Measurements from ENCODE around the gene MRGPRG.
"Not testable (repeated sequence)": the region's sequence is repeated elsewhere in the genome, so short reads cannot be mapped to it uniquely, and the experiment has no call there.

Gene MRGPRG, protein sequence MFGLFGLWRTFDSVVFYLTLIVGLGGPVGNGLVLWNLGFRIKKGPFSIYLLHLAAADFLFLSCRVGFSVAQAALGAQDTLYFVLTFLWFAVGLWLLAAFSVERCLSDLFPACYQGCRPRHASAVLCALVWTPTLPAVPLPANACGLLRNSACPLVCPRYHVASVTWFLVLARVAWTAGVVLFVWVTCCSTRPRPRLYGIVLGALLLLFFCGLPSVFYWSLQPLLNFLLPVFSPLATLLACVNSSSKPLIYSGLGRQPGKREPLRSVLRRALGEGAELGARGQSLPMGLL

GRCh38 chr11:3218483-3219280 lies at the start of gene MRGPRG:
Gene MRGPRG (minus strand): TSS chr11:3218813. CDS start chr11:3218813, 0 bp downstream.
- TF ChIP-seq EZH2phosphoT487 (IDR thresholded peaks at IDR 0.05; ENCODE audit: low read depth), result no peak
- TF ChIP-seq, protein P1, sequence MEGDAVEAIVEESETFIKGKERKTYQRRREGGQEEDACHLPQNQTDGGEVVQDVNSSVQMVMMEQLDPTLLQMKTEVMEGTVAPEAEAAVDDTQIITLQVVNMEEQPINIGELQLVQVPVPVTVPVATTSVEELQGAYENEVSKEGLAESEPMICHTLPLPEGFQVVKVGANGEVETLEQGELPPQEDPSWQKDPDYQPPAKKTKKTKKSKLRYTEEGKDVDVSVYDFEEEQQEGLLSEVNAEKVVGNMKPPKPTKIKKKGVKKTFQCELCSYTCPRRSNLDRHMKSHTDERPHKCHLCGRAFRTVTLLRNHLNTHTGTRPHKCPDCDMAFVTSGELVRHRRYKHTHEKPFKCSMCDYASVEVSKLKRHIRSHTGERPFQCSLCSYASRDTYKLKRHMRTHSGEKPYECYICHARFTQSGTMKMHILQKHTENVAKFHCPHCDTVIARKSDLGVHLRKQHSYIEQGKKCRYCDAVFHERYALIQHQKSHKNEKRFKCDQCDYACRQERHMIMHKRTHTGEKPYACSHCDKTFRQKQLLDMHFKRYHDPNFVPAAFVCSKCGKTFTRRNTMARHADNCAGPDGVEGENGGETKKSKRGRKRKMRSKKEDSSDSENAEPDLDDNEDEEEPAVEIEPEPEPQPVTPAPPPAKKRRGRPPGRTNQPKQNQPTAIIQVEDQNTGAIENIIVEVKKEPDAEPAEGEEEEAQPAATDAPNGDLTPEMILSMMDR (IDR thresholded peaks at IDR 0.05; ENCODE audit: low read depth, low read length), result no peak
- Histone ChIP-seq H3K4me3 (ENCODE audit: low read length) (no peak within 1 kb of the TSS), H3K4me2 (ENCODE audit: low read length) (no peak within 1 kb of the TSS), H3K27me3 (ENCODE audit: low read depth, low read length) (peaks cover 7% of the 10 kb centered on the region), H3K4me1 (ENCODE audit: low read length) (no peaks in the 10 kb centered on the region), H3K36me3 (replicated peaks; ENCODE audit: low read depth, low read length) (no peaks in the 10 kb centered on the region), H2AFZ (ENCODE audit: low read depth, low read length) (no peak within 1 kb of the TSS), H3K79me2 (ENCODE audit: low read length) (no peaks in the 10 kb centered on the region), H4K20me1 (ENCODE audit: insufficient read depth, low read length) (no peaks in the 10 kb centered on the region), H3K9me3 (ENCODE audit: insufficient read depth, low read length) (no peaks in the 10 kb centered on the region), H3K9ac (ENCODE audit: low read length) (no peak within 1 kb of the TSS), H3K27ac (ENCODE audit: low read length) (no peak within 1 kb of the TSS)

GRCh38 chr11:3262548-3262947 lies 43.9 kb upstream of the MRGPRG start:
- H2AFZ ChIP-seq (ENCODE audit: low read depth, low read length); H3K4me3 ChIP-seq (ENCODE audit: low read length); H3K4me1 ChIP-seq (ENCODE audit: low read length); H3K4me2 ChIP-seq (ENCODE audit: low read length); H3K27me3 ChIP-seq (ENCODE audit: low read depth, low read length); H3K36me3 ChIP-seq (replicated peaks; ENCODE audit: low read depth, low read length); H3K9me3 ChIP-seq (ENCODE audit: insufficient read depth, low read length); H3K9ac ChIP-seq (ENCODE audit: low read length); H3K27ac ChIP-seq (ENCODE audit: low read length); H4K20me1 ChIP-seq (ENCODE audit: insufficient read depth, low read length); H3K79me2 ChIP-seq (ENCODE audit: low read length): not testable (repeated sequence)

- not testable (repeated sequence) for H2AFZ ChIP-seq (ENCODE audit: low read depth, low read length); H3K27ac ChIP-seq (ENCODE audit: low read length); H3K9me3 ChIP-seq (ENCODE audit: insufficient read depth, low read length); H3K4me3 ChIP-seq (ENCODE audit: low read length); H3K9ac ChIP-seq (ENCODE audit: low read length); H3K27me3 ChIP-seq (ENCODE audit: low read depth, low read length); H3K79me2 ChIP-seq (ENCODE audit: low read length); H4K20me1 ChIP-seq (ENCODE audit: insufficient read depth, low read length); H3K4me2 ChIP-seq (ENCODE audit: low read length); H3K36me3 ChIP-seq (replicated peaks; ENCODE audit: low read depth, low read length); H3K4me1 ChIP-seq (ENCODE audit: low read length)
Observed at GRCh38 chr11:3261831-3262230, 43.2 kb upstream of the MRGPRG start.

DNA sequence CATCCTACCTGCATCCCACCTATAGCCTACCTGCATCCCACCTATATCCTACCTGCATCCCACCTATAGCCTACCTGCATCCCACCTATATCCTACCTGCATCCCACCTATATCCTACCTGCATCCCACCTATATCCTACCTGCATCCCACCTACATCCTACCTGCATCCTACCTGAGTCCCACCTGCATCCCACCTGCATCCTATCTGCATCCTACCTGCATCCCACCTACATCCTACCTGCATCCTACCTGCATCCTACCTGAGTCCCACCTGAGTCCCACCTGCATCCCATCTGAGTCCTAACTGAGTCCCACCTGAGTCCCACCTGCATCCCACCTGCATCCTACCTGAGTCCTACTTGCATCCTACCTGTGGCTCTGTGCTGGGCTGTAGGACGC lies 38.9 kb upstream of the MRGPRG start:
- not testable (repeated sequence) for H4K20me1 ChIP-seq (ENCODE audit: insufficient read depth, low read length); H3K27ac ChIP-seq (ENCODE audit: low read length); H3K79me2 ChIP-seq (ENCODE audit: low read length); H3K9me3 ChIP-seq (ENCODE audit: insufficient read depth, low read length); H3K4me1 ChIP-seq (ENCODE audit: low read length); H3K9ac ChIP-seq (ENCODE audit: low read length); H3K27me3 ChIP-seq (ENCODE audit: low read depth, low read length); H3K4me3 ChIP-seq (ENCODE audit: low read length); H2AFZ ChIP-seq (ENCODE audit: low read depth, low read length); H3K4me2 ChIP-seq (ENCODE audit: low read length); H3K36me3 ChIP-seq (replicated peaks; ENCODE audit: low read depth, low read length)

DNA sequence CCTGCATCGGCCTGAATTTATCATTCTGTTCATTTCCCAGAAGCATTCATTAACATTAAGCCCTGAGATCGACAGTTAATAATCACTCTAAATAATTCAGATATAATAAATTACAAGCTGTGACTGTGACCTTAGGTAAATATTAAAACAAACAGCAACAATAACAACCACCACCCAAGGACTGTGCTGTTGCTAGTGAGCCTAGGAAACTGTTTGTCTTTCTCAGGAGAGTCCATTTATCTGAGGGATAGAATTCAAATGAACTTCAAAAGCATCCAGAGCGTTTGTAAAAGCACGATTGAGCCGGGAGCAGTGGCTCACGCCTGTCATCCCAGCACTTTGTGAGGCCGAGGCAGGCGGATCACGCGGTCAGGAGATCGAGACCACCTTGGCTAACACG lies 36.6 kb upstream of the MRGPRG start:
- H3K36me3 ChIP-seq (replicated peaks; ENCODE audit: low read depth, low read length); H3K4me2 ChIP-seq (ENCODE audit: low read length); H3K4me3 ChIP-seq (ENCODE audit: low read length); H3K79me2 ChIP-seq (ENCODE audit: low read length); H3K27ac ChIP-seq (ENCODE audit: low read length); H2AFZ ChIP-seq (ENCODE audit: low read depth, low read length); H3K27me3 ChIP-seq (ENCODE audit: low read depth, low read length); H3K9ac ChIP-seq (ENCODE audit: low read length); H3K4me1 ChIP-seq (ENCODE audit: low read length); H3K9me3 ChIP-seq (ENCODE audit: insufficient read depth, low read length); H4K20me1 ChIP-seq (ENCODE audit: insufficient read depth, low read length): not testable (repeated sequence)

GRCh38 chr11:3254773-3255172 lies 36.2 kb upstream of the MRGPRG start:
- H3K9ac ChIP-seq (ENCODE audit: low read length); H3K36me3 ChIP-seq (replicated peaks; ENCODE audit: low read depth, low read length); H2AFZ ChIP-seq (ENCODE audit: low read depth, low read length); H3K27me3 ChIP-seq (ENCODE audit: low read depth, low read length); H3K4me2 ChIP-seq (ENCODE audit: low read length); H3K4me1 ChIP-seq (ENCODE audit: low read length); H3K9me3 ChIP-seq (ENCODE audit: insufficient read depth, low read length); H3K79me2 ChIP-seq (ENCODE audit: low read length); H4K20me1 ChIP-seq (ENCODE audit: insufficient read depth, low read length); H3K27ac ChIP-seq (ENCODE audit: low read length); H3K4me3 ChIP-seq (ENCODE audit: low read length): not testable (repeated sequence)

Measured in OCI-LY3 (cell line).